HepG2 (cell line): ENCODE results near the gene NXPH4. TPM values are rescaled to one million over a fixed set of nuclear protein-coding genes. Genes with fewer than 3 reads are reported as not detected.
A peak's percentile ranks its signal among the peaks of the same experiment; 100 is the strongest.

Experiments used
- AGO2 ChIP-seq: fragments of 200-400 bp; formaldehyde crosslinking; optimal IDR thresholded peaks from 2 replicates; pipeline ENCODE3; 2017; ENCODE audit warnings: mild to moderate bottlenecking, low read depth, low read length, moderate library complexity
- AHR ChIP-seq: IDR thresholded peaks from 2 replicates; pipeline ENCODE4 v1.6.1; 2018; ENCODE audit warnings: missing genetic modification reagents, missing compliant biosample characterization
- ATAD3A ChIP-seq: sonication (generic); formaldehyde crosslinking; IDR thresholded peaks from 2 replicates; pipeline ENCODE4 v1.4.0; 2020; ENCODE audit warnings: missing genetic modification reagents
- BCL6 ChIP-seq: IDR thresholded peaks from 2 replicates; pipeline ENCODE4 v1.6.1; 2016; ENCODE audit warnings: missing genetic modification reagents, missing compliant biosample characterization
- BRD4 ChIP-seq: sonication (generic); formaldehyde crosslinking; IDR thresholded peaks from 2 replicates; pipeline ENCODE4 v1.4.0; 2020; ENCODE audit warnings: missing genetic modification reagents
- CHD4 ChIP-seq: fragments of 200-600 bp; sonication (generic); IDR thresholded peaks from 2 replicates; pipeline ENCODE4 v1.7.0; 2017; ENCODE audit warnings: mild to moderate bottlenecking, low read length, borderline replicate concordance
- HOXA9 ChIP-seq: sonication (generic); formaldehyde crosslinking; IDR thresholded peaks from 2 replicates; pipeline ENCODE4 v1.8.1; 2022; ENCODE audit warnings: missing genetic modification reagents, mild to moderate bottlenecking, moderate library complexity, borderline replicate concordance
- KDM4B ChIP-seq: sonication (generic); formaldehyde crosslinking; IDR thresholded peaks from 2 replicates; pipeline ENCODE4 v1.4.0; 2020; ENCODE audit warnings: missing genetic modification reagents
- MATR3 ChIP-seq: sonication (generic); formaldehyde crosslinking; IDR thresholded peaks from 2 replicates; pipeline ENCODE4 v1.4.0; 2020; ENCODE audit warnings: missing genetic modification reagents
- MIER2 ChIP-seq: IDR thresholded peaks from 2 replicates; pipeline ENCODE4 v1.6.1; 2016; ENCODE audit warnings: missing biosample characterization, missing genetic modification reagents
- NCOA5 ChIP-seq: sonication (generic); formaldehyde crosslinking; IDR thresholded peaks from 2 replicates; pipeline ENCODE4 v1.4.0; 2020; ENCODE audit warnings: missing genetic modification reagents
- NPAS2 ChIP-seq: sonication (generic); formaldehyde crosslinking; IDR thresholded peaks from 2 replicates; pipeline ENCODE4 v1.8.0; 2022; ENCODE audit warnings: mild to moderate bottlenecking, missing genetic modification reagents, borderline replicate concordance
- PCBP2 ChIP-seq: fragments of 200-400 bp; formaldehyde crosslinking; optimal IDR thresholded peaks from 2 replicates; pipeline ENCODE3; 2018; ENCODE audit warnings: low read length, low read depth; ENCODE audit not compliant: poor library complexity, severe bottlenecking
- PHF8 ChIP-seq: sonication (generic); formaldehyde crosslinking; IDR thresholded peaks from 2 replicates; pipeline ENCODE4 v1.5.0; 2020; ENCODE audit warnings: missing genetic modification reagents
- RNF2 ChIP-seq: fragments of 450-650 bp; conservative IDR thresholded peaks from 2 replicates; pipeline ENCODE4 v1.6.1; 2016; ENCODE audit warnings: low read depth
- SCMH1 ChIP-seq: sonication (generic); formaldehyde crosslinking; IDR thresholded peaks from 2 replicates; pipeline ENCODE4 v1.9.0; 2021; ENCODE audit warnings: missing genetic modification reagents, mild to moderate bottlenecking, borderline replicate concordance
- SIX4 ChIP-seq: sonication (generic); formaldehyde crosslinking; IDR thresholded peaks from 2 replicates; pipeline ENCODE4 v1.4.0; 2020; ENCODE audit warnings: missing genetic modification reagents
- SRY ChIP-seq: sonication (generic); formaldehyde crosslinking; IDR thresholded peaks from 2 replicates; pipeline ENCODE4 v1.8.0; 2022; ENCODE audit warnings: mild to moderate bottlenecking, missing genetic modification reagents
- ZNF354B ChIP-seq: sonication (generic); formaldehyde crosslinking; IDR thresholded peaks from 2 replicates; pipeline ENCODE4 v1.8.0; 2022; ENCODE audit warnings: mild to moderate bottlenecking, missing genetic modification reagents
- ZNF431 ChIP-seq: sonication (generic); formaldehyde crosslinking; IDR thresholded peaks from 2 replicates; pipeline ENCODE4 v1.9.0; 2022; ENCODE audit warnings: missing genetic modification reagents, low read depth, mild to moderate bottlenecking, borderline replicate concordance
- ZNF460 ChIP-seq: sonication (generic); formaldehyde crosslinking; IDR thresholded peaks from 2 replicates; pipeline ENCODE4 v1.5.1; 2020; ENCODE audit warnings: missing genetic modification reagents, mild to moderate bottlenecking, borderline replicate concordance
- ZNF709 ChIP-seq: sonication (generic); formaldehyde crosslinking; IDR thresholded peaks from 2 replicates; pipeline ENCODE4 v1.5.0; 2020; ENCODE audit warnings: mild to moderate bottlenecking, missing genetic modification reagents
- ZNF713 ChIP-seq: sonication (generic); formaldehyde crosslinking; IDR thresholded peaks from 2 replicates; pipeline ENCODE4 v1.4.0; 2020; ENCODE audit warnings: mild to moderate bottlenecking, missing genetic modification reagents
- ZNF720 ChIP-seq: sonication (generic); formaldehyde crosslinking; IDR thresholded peaks from 2 replicates; pipeline ENCODE4 v1.4.0; 2020; ENCODE audit warnings: missing genetic modification reagents
- polyA plus RNA-seq, 8 experiments: library from polyadenylated mRNA; depleted of rRNA in 3 of 8; stranded (reverse) in 7 of 8; unstranded in 1 of 8; fragments of >200 nt; fragmentation: Illumina TruSeq in 4 of 8; extraction: Trizol in 4 of 8; gene quantifications; 2 replicates each; pipeline versions ENCODE4 v1.2.1 to v1.2.3, GENCODE V29; 2011 to 2016; ENCODE audit warnings: low read depth in 4 of 8, missing spikeins in 1 of 8, mixed read lengths in 1 of 8; ENCODE audit not compliant: insufficient read depth in 1 of 8
- total RNA-seq, 5 experiments: library from RNA; depleted of rRNA; stranded (reverse); fragments of >200 nt; fragmentation: Illumina TruSeq; extraction: Trizol; gene quantifications; 2 replicates each; pipeline ENCODE4 v1.2.3, GENCODE V29; 2016; ENCODE audit warnings: low read depth in 1 of 5
- TF ChIP-seq, protein P1 (sequence below): conservative IDR thresholded peaks from 2 replicates; pipeline ENCODE4 v1.6.1; 2018; ENCODE audit warnings: missing genetic modification reagents
- TF ChIP-seq, protein P2 (sequence below): sonication (generic); formaldehyde crosslinking; IDR thresholded peaks from 2 replicates; pipeline ENCODE4 v1.8.0; 2022; ENCODE audit warnings: mild to moderate bottlenecking, missing genetic modification reagents, moderate library complexity
- TF ChIP-seq, protein P3 (sequence below): sonication (generic); formaldehyde crosslinking; IDR thresholded peaks from 2 replicates; pipeline ENCODE4 v1.9.0; 2021; ENCODE audit warnings: missing genetic modification reagents, borderline replicate concordance
- TF ChIP-seq, protein P4 (sequence below): sonication (generic); formaldehyde crosslinking; IDR thresholded peaks from 2 replicates; pipeline ENCODE4 v1.8.1; 2023; ENCODE audit warnings: mild to moderate bottlenecking, inconsistent platforms, moderate library complexity, missing genetic modification reagents, borderline replicate concordance

Gene NXPH4
- total and polyA plus RNA-seq, 2 of the 13 experiments (the other 11 are each of a cell fraction or from before 2014, with no cell fraction given): 0.13 TPM; not detected in 1

- TF ChIP-seq BCL6 (CRISPR knock-in tag) (no peak), PHF8 (CRISPR knock-in tag) (peak; percentile 61), ZNF460 (CRISPR knock-in tag) (no peak), ZNF713 (CRISPR knock-in tag) (no peak), HOXA9 (peak; percentile 53; the same call in 1 of the 2 replicates), SCMH1 (CRISPR knock-in tag) (no peak), ZNF431 (CRISPR knock-in tag) (0 out of 2 replicates have a peak, but pooled peaks have one; percentile 87), ZNF709 (CRISPR knock-in tag) (peak; percentile 70; the same call in 1 of the 2 replicates), AHR (CRISPR knock-in tag) (peak; percentile 56; the same call in 1 of the 2 replicates), KDM4B (no peak), ATAD3A (no peak), CHD4 (no peak), ZNF354B (CRISPR knock-in tag) (no peak), PCBP2 (no peak), AGO2 (peak; percentile 78), ZNF720 (CRISPR knock-in tag) (no peak), NPAS2 (CRISPR knock-in tag) (no peak), NCOA5 (CRISPR knock-in tag) (no peak), SIX4 (CRISPR knock-in tag) (no peak), MIER2 (CRISPR knock-in tag) (no peak), MATR3 (no peak), SRY (CRISPR knock-in tag) (no peak; the same call in 1 of the 2 replicates), BRD4 (CRISPR knock-in tag) (no peak), RNF2 (peak; percentile 64)
- TF ChIP-seq, protein P1, sequence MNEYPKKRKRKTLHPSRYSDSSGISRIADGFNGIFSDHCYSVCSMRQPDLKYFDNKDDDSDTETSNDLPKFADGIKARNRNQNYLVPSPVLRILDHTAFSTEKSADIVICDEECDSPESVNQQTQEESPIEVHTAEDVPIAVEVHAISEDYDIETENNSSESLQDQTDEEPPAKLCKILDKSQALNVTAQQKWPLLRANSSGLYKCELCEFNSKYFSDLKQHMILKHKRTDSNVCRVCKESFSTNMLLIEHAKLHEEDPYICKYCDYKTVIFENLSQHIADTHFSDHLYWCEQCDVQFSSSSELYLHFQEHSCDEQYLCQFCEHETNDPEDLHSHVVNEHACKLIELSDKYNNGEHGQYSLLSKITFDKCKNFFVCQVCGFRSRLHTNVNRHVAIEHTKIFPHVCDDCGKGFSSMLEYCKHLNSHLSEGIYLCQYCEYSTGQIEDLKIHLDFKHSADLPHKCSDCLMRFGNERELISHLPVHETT (CRISPR knock-in tag): peak; percentile 16; the same call in 1 of the 2 replicates
- TF ChIP-seq, protein P2, sequence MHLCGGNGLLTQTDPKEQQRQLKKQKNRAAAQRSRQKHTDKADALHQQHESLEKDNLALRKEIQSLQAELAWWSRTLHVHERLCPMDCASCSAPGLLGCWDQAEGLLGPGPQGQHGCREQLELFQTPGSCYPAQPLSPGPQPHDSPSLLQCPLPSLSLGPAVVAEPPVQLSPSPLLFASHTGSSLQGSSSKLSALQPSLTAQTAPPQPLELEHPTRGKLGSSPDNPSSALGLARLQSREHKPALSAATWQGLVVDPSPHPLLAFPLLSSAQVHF (CRISPR knock-in tag): 0 out of 2 replicates have a peak, but pooled peaks have one; percentile 9
- TF ChIP-seq, protein P3, sequence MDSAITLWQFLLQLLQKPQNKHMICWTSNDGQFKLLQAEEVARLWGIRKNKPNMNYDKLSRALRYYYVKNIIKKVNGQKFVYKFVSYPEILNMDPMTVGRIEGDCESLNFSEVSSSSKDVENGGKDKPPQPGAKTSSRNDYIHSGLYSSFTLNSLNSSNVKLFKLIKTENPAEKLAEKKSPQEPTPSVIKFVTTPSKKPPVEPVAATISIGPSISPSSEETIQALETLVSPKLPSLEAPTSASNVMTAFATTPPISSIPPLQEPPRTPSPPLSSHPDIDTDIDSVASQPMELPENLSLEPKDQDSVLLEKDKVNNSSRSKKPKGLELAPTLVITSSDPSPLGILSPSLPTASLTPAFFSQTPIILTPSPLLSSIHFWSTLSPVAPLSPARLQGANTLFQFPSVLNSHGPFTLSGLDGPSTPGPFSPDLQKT (CRISPR knock-in tag): no peak
- TF ChIP-seq, protein P4, sequence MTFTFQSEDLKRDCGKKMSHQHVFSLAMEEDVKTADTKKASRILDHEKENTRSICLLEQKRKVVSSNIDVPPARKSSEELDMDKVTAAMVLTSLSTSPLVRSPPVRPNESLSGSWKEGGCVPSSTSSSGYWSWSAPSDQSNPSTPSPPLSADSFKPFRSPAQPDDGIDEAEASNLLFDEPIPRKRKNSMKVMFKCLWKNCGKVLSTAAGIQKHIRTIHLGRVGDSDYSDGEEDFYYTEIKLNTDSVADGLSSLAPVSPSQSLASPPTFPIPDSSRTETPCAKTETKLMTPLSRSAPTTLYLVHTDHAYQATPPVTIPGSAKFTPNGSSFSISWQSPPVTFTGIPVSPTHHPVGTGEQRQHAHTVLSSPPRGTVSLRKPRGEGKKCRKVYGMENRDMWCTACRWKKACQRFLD (CRISPR knock-in tag): no peak; the same call in 1 of the 2 replicates
Observed at GRCh38 chr12:57229634-57230380, 13.2 kb downstream of the NXPH4 start, which contains the start of gene SHMT2 (continued).
